CD14-positive monocyte (primary cell): ENCODE measurements around the gene GRN. TPM values are rescaled to one million over a fixed set of nuclear protein-coding genes. Genes with fewer than 3 reads are reported as not detected.

Source experiments
- DNase-seq, 3 donors: peaks; one replicate each; pipeline ENCODE4 v3.0.0-alpha.2; 2011 to 2022
- H2AFZ ChIP-seq: 2 replicates; pipeline ENCODE4 v1.6.0; 2012; ENCODE audit warnings: mild to moderate bottlenecking, low read depth, low read length, inconsistent platforms; ENCODE audit not compliant: insufficient read depth, poor library complexity, severe bottlenecking
- H3K27ac ChIP-seq, 2 donors: 1 replicate in 1 of 2; 2 replicates in 1 of 2; pipeline ENCODE4 v1.5.1; 2012 to 2013; ENCODE audit warnings: low read length in 2 of 2, control low read depth in 1 of 2, inconsistent platforms in 1 of 2, low read depth in 1 of 2, mild to moderate bottlenecking in 1 of 2
- H3K27me3 ChIP-seq, 2 donors: one replicate each; pipeline versions ENCODE4 v1.6.0 to v1.6.1; 2011 to 2013; ENCODE audit warnings: low read length in 2 of 2; ENCODE audit not compliant: control insufficient read depth in 2 of 2, insufficient read depth in 2 of 2
- H3K36me3 ChIP-seq, 2 donors: replicated peaks in 1 of 2; 1 replicate in 1 of 2; 2 replicates in 1 of 2; pipeline versions ENCODE4 v1.5.1 to v1.6.1; 2012 to 2013; ENCODE audit warnings: low read length in 2 of 2, control low read depth in 1 of 2, inconsistent platforms in 1 of 2, mild to moderate bottlenecking in 1 of 2; ENCODE audit not compliant: insufficient read depth in 2 of 2, control insufficient read depth in 1 of 2
- H3K4me1 ChIP-seq, 2 donors: 1 replicate in 1 of 2; 2 replicates in 1 of 2; pipeline versions ENCODE4 v1.5.1 to v1.6.1; 2012 to 2013; ENCODE audit warnings: low read length in 2 of 2, control low read depth in 1 of 2, inconsistent platforms in 1 of 2, mild to moderate bottlenecking in 1 of 2, moderate library complexity in 1 of 2; ENCODE audit not compliant: insufficient read depth in 2 of 2, control insufficient read depth in 1 of 2
- H3K4me2 ChIP-seq: replicated peaks from 2 replicates; pipeline ENCODE3; 2012; ENCODE audit warnings: low read length, moderate library complexity, mild to moderate bottlenecking; ENCODE audit not compliant: poor library complexity, severe bottlenecking; ENCODE audit errors: extremely low read depth
- H3K4me3 ChIP-seq, 3 experiments: fragments of 200-600 bp in 1 of 3; sonication (generic) in 1 of 3; replicated peaks in 1 of 3; 1 replicate in 2 of 3; 2 replicates in 1 of 3; pipeline ENCODE4 v1.5.1; 2011 to 2013; ENCODE audit warnings: low read length in 3 of 3, mild to moderate bottlenecking in 3 of 3, control low read depth in 2 of 3, low read depth in 2 of 3, inconsistent platforms in 1 of 3, moderate library complexity in 1 of 3
- H3K79me2 ChIP-seq: 2 replicates; pipeline ENCODE4 v1.6.0; 2012; ENCODE audit warnings: mild to moderate bottlenecking, control low read depth, inconsistent platforms, low read length, moderate library complexity; ENCODE audit not compliant: insufficient read depth
- H3K9ac ChIP-seq: 2 replicates; pipeline ENCODE4 v1.6.0; 2017; ENCODE audit warnings: low read length, mild to moderate bottlenecking; ENCODE audit not compliant: insufficient read depth, poor library complexity, severe bottlenecking
- H3K9me3 ChIP-seq, 2 donors: replicated peaks in 1 of 2; 1 replicate in 1 of 2; 2 replicates in 1 of 2; pipeline versions ENCODE4 v1.5.1 to v1.6.1; 2012 to 2013; ENCODE audit warnings: low read length in 2 of 2, control low read depth in 1 of 2; ENCODE audit not compliant: control insufficient read depth in 1 of 2, insufficient read depth in 1 of 2
- H4K20me1 ChIP-seq: 2 replicates; pipeline ENCODE4 v1.6.0; 2012; ENCODE audit warnings: mild to moderate bottlenecking, low read length, control low read depth, moderate library complexity; ENCODE audit not compliant: insufficient read depth
- H3K27ac Mint-ChIP-seq, 7 donors: one replicate each; pipeline ENCODE4 v1.8.0; 2020; ENCODE audit warnings: mild to moderate bottlenecking in 7 of 7, mixed read lengths in 7 of 7, moderate library complexity in 6 of 7, inconsistent platforms in 2 of 7
- H3K27me3 Mint-ChIP-seq, 3 donors: one replicate each; pipeline ENCODE4 v1.8.0; 2021 to 2022; ENCODE audit warnings: low read depth in 3 of 3, mild to moderate bottlenecking in 3 of 3, mixed read lengths in 3 of 3, moderate library complexity in 3 of 3, inconsistent platforms in 1 of 3
- H3K36me3 Mint-ChIP-seq, 2 donors: one replicate each; pipeline ENCODE4 v1.8.0; 2020; ENCODE audit warnings: mixed read lengths in 2 of 2, inconsistent platforms in 1 of 2, mild to moderate bottlenecking in 1 of 2
- H3K4me1 Mint-ChIP-seq: one replicate; pipeline ENCODE4 v1.8.0; 2020; ENCODE audit warnings: mild to moderate bottlenecking, mixed read lengths
- H3K4me3 Mint-ChIP-seq, 2 donors: one replicate each; pipeline ENCODE4 v1.8.0; 2020; ENCODE audit warnings: mild to moderate bottlenecking in 2 of 2, mixed read lengths in 2 of 2, moderate library complexity in 1 of 2
- H3K9me3 Mint-ChIP-seq, 7 donors: one replicate each; pipeline ENCODE4 v1.8.0; 2020 to 2022; ENCODE audit warnings: mixed read lengths in 7 of 7, mild to moderate bottlenecking in 6 of 7, moderate library complexity in 6 of 7, inconsistent platforms in 2 of 7
- CTCF ChIP-seq: fragments of 200-600 bp; IDR thresholded peaks from one replicate; pipeline ENCODE4 v1.8.0; 2022; ENCODE audit warnings: antibody characterized with exemption, mild to moderate bottlenecking
- WGBS: methylation state at CpG from one replicate; pipeline ENCODE4 v1.1.5; 2013; ENCODE audit warnings: missing lambda C conversion rate; ENCODE audit not compliant: insufficient coverage; 5-methylcytosine and 5-hydroxymethylcytosine counted together
- intact Hi-C, 2 donors: fragments of 100-400 bp; cut with micrococcal nuclease; formaldehyde crosslinking; loops; one replicate each; pipeline versions ENCODE4 v1.15.0 to v1.15.1; 2023
- polyA plus RNA-seq, 3 donors: library from polyadenylated mRNA; depleted of rRNA in 1 of 3; unstranded in 2 of 3; stranded (reverse) in 1 of 3; fragments of 300-500 nt in 2 of 3; fragments of >200 nt in 1 of 3; fragmentation: Illumina TruSeq in 2 of 3; gene quantifications; 1 replicate in 2 of 3; 2 replicates in 1 of 3; pipeline ENCODE4 v1.2.3, GENCODE V29; 2012 to 2021

GRN gene
- polyA plus RNA-seq, 3 donors, result 1,303 to 1,960 (median 1,361) TPM

- no peak for DNase-seq
- no peak overlapping the region for H3K9ac ChIP-seq
- Mint-ChIP-seq H3K4me3 (no peak overlapping the region), H3K9me3 (peaks cover 0 to 2% (median 0%) of the 10 kb centered on the region in 7 donors), H3K36me3 (peaks cover 0 to 4% of the 10 kb centered on the region in 2 donors), H3K4me1 (peaks cover 19% of the 10 kb centered on the region), H3K27ac (no peak overlapping the region), H3K27me3 (peaks cover 35 to 51% (median 38%) of the 10 kb centered on the region in 3 donors)
- no peak overlapping the region for H3K4me3 ChIP-seq
- H3K9me3 ChIP-seq, result no peaks in the 10 kb centered on the region
- TF ChIP-seq CTCF, result no peak
- WGBS, result 98% methylated on average over 15 of the region's 15 CpGs
- intact Hi-C loops, result no loop called here
- H3K27me3 ChIP-seq, result peaks cover 3 to 35% of the 10 kb centered on the region in 2 donors
- H3K79me2 ChIP-seq, result no peaks in the 10 kb centered on the region
- no peak overlapping the region for H3K4me2 ChIP-seq
- H3K27ac ChIP-seq, result no peak overlapping the region
- peaks cover 14 to 16% of the 10 kb centered on the region in 2 donors for H3K4me1 ChIP-seq
- H4K20me1 ChIP-seq, result no peaks in the 10 kb centered on the region
- no peak overlapping the region for H2AFZ ChIP-seq
- H3K36me3 ChIP-seq, result no peaks in the 10 kb centered on the region
Measured at GRCh38 chr17:44383363-44383762, 38.3 kb downstream of the GRN start.

- H3K9ac ChIP-seq, result no peak overlapping the region
- no peak for DNase-seq
- peaks cover 19% of the 10 kb centered on the region for H3K4me1 Mint-ChIP-seq
- H3K79me2 ChIP-seq, result no peaks in the 10 kb centered on the region
- H3K27me3 Mint-ChIP-seq, result peaks cover 34 to 49% (median 38%) of the 10 kb centered on the region in 3 donors
- H4K20me1 ChIP-seq, result no peaks in the 10 kb centered on the region
- peaks cover 14 to 16% of the 10 kb centered on the region in 2 donors for H3K4me1 ChIP-seq
- WGBS, result 97% methylated on average over 9 of the region's 16 CpGs
- H3K36me3 ChIP-seq, result no peaks in the 10 kb centered on the region
- peaks cover 3 to 35% of the 10 kb centered on the region in 2 donors for H3K27me3 ChIP-seq
- H3K4me3 Mint-ChIP-seq, result peak overlapping the region in 1 of 2 donors; percentile 30
- no peaks in the 10 kb centered on the region for H3K9me3 ChIP-seq
- no peak overlapping the region for H2AFZ ChIP-seq
- no peak overlapping the region for H3K4me3 ChIP-seq
- peaks cover 0 to 2% (median 0%) of the 10 kb centered on the region in 7 donors for H3K9me3 Mint-ChIP-seq
- no peak overlapping the region for H3K4me2 ChIP-seq
- no peak overlapping the region for H3K27ac Mint-ChIP-seq
- H3K27ac ChIP-seq, result no peak overlapping the region
- intact Hi-C loops, result no loop called here
- no peak for TF ChIP-seq CTCF
- H3K36me3 Mint-ChIP-seq, result peaks cover 0 to 4% of the 10 kb centered on the region in 2 donors
Measured at GRCh38 chr17:44383861-44384260, 38.8 kb downstream of the GRN start.
